Measurements from ENCODE around the gene HMG20A. TPM values are rescaled to one million over a fixed set of nuclear protein-coding genes. Genes with fewer than 3 reads are reported as not detected.

Gene HMG20A
- total RNA-seq, 1 donor from 2014 or later = 26.4 TPM

- no peaks in the 10 kb centered on the region for H3K36me3 ChIP-seq (ENCODE audit: control insufficient read depth, insufficient read depth, low read length)
- H3K4me3 ChIP-seq (ENCODE audit: low read depth, low read length) = no peak overlapping the region
- no peaks in the 10 kb centered on the region for H3K27me3 ChIP-seq (ENCODE audit: control insufficient read depth, insufficient read depth, low read length)
- no peak for DNase-seq (ENCODE audit: low read depth)
- TF ChIP-seq, protein P1, sequence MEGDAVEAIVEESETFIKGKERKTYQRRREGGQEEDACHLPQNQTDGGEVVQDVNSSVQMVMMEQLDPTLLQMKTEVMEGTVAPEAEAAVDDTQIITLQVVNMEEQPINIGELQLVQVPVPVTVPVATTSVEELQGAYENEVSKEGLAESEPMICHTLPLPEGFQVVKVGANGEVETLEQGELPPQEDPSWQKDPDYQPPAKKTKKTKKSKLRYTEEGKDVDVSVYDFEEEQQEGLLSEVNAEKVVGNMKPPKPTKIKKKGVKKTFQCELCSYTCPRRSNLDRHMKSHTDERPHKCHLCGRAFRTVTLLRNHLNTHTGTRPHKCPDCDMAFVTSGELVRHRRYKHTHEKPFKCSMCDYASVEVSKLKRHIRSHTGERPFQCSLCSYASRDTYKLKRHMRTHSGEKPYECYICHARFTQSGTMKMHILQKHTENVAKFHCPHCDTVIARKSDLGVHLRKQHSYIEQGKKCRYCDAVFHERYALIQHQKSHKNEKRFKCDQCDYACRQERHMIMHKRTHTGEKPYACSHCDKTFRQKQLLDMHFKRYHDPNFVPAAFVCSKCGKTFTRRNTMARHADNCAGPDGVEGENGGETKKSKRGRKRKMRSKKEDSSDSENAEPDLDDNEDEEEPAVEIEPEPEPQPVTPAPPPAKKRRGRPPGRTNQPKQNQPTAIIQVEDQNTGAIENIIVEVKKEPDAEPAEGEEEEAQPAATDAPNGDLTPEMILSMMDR (IDR thresholded peaks at IDR 0.05; ENCODE audit: insufficient read depth, low read length, poor library complexity, severe bottlenecking) = no peak
These were observed 104.7 kb downstream of the HMG20A start for GRCh38 chr15:77525400-77525811.

- no peaks in the 10 kb centered on the region for H3K27me3 ChIP-seq (ENCODE audit: control insufficient read depth, insufficient read depth, low read length)
- TF ChIP-seq, protein P1 (IDR thresholded peaks at IDR 0.05; ENCODE audit: insufficient read depth, low read length, poor library complexity, severe bottlenecking) = no peak
- DNase-seq (ENCODE audit: low read depth) = no peak
These were observed 105.4 kb downstream of the HMG20A start for GRCh38 chr15:77525907-77526594.

GRCh38 chr15:77526595-77527163 lies 106.0 kb downstream of the HMG20A start:
- DNase-seq (ENCODE audit: low read depth) = no peak
- TF ChIP-seq, protein P1 (IDR thresholded peaks at IDR 0.05; ENCODE audit: insufficient read depth, low read length, poor library complexity, severe bottlenecking) = no peak
- Histone ChIP-seq H3K27me3 (ENCODE audit: control insufficient read depth, insufficient read depth, low read length) (peaks cover 5% of the 10 kb centered on the region), H3K4me3 (ENCODE audit: low read depth, low read length) (no peak overlapping the region), H3K36me3 (ENCODE audit: control insufficient read depth, insufficient read depth, low read length) (no peaks in the 10 kb centered on the region)

More at GRCh38 chr15:77525907-77526594, 105.4 kb downstream of the HMG20A start:
- Histone ChIP-seq H3K36me3 (ENCODE audit: control insufficient read depth, insufficient read depth, low read length) (no peaks in the 10 kb centered on the region), H3K4me3 (ENCODE audit: low read depth, low read length) (no peak overlapping the region)

- Histone ChIP-seq H3K27me3 (ENCODE audit: control insufficient read depth, insufficient read depth, low read length) (peaks cover 7% of the 10 kb centered on the region), H3K36me3 (ENCODE audit: control insufficient read depth, insufficient read depth, low read length) (no peaks in the 10 kb centered on the region), H3K4me3 (ENCODE audit: low read depth, low read length) (no peak overlapping the region)
- TF ChIP-seq, protein P1 (IDR thresholded peaks at IDR 0.05; ENCODE audit: insufficient read depth, low read length, poor library complexity, severe bottlenecking) = no peak
- no peak for DNase-seq (ENCODE audit: low read depth)
These were observed 106.6 kb downstream of the HMG20A start for GRCh38 chr15:77527164-77527778.

GRCh38 chr15:77527831-77528231 lies 107.1 kb downstream of the HMG20A start:
- no peak overlapping the region for H3K4me3 ChIP-seq (ENCODE audit: low read depth, low read length)
- peaks cover 9% of the 10 kb centered on the region for H3K27me3 ChIP-seq (ENCODE audit: control insufficient read depth, insufficient read depth, low read length)
- TF ChIP-seq, protein P1 (IDR thresholded peaks at IDR 0.05; ENCODE audit: insufficient read depth, low read length, poor library complexity, severe bottlenecking) = no peak
- H3K36me3 ChIP-seq (ENCODE audit: control insufficient read depth, insufficient read depth, low read length) = no peaks in the 10 kb centered on the region
- no peak for DNase-seq (ENCODE audit: low read depth)

Measured in kidney epithelial cell (primary cell).